Stimulated activated CD4-positive, alpha-beta T cell treated with anti-CD3 and anti-CD28 coated beads, Interleukin-15, amount 100 ng/mL, for 1 hour (primary cell): Measurements from ENCODE around the gene PLXND1.
"Not testable (repeated sequence)": the region's sequence is repeated elsewhere in the genome, so short reads cannot be mapped to it uniquely, and the experiment has no call there.

Experiments
- DNase-seq, 2 donors: peaks; one replicate each; pipeline ENCODE4 v3.0.0-alpha.2; 2020; ENCODE audit warnings: low read depth in 1 of 2, low spot score in 1 of 2

Gene PLXND1

DNA sequence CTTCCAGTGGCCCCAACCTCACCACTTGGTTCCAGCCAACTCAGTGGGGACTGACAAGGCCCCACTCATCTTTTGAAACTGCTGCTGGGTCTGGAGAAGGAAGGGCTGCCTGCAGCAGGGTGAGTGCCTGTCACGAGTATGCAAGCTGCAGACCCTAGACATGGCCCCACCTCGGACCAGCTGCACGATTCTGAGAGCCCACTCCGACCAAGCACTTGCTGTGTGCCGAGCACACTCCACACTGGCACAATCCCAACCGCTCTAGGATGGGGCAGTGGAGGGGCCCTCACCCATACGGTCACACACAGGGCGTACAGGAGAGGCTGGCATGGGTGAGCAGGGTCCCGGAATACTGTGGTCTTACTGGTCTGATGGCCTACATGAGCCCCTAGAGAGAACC, 8.0 kb upstream of the PLXND1 start:
- DNase-seq: no peak

DNA sequence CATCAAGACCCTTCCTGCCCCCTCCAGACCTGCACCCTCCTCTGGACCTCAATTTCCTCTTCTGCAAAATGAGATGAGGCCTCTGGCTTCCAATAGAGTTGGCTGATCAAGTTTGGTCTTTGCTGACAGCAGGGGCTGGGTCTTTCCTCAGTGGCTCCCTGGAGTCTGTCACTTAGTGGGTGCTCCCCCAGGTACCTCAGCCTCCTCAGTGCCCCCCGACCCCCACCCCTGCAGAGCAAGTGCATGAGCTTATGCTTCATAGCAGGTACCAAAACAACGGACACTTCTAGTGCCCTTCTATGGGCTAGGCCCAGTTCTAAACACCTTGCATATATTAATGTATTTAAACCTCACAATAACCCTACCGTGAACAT, 6.9 kb upstream of the PLXND1 start:
- DNase-seq: no peak

DNA sequence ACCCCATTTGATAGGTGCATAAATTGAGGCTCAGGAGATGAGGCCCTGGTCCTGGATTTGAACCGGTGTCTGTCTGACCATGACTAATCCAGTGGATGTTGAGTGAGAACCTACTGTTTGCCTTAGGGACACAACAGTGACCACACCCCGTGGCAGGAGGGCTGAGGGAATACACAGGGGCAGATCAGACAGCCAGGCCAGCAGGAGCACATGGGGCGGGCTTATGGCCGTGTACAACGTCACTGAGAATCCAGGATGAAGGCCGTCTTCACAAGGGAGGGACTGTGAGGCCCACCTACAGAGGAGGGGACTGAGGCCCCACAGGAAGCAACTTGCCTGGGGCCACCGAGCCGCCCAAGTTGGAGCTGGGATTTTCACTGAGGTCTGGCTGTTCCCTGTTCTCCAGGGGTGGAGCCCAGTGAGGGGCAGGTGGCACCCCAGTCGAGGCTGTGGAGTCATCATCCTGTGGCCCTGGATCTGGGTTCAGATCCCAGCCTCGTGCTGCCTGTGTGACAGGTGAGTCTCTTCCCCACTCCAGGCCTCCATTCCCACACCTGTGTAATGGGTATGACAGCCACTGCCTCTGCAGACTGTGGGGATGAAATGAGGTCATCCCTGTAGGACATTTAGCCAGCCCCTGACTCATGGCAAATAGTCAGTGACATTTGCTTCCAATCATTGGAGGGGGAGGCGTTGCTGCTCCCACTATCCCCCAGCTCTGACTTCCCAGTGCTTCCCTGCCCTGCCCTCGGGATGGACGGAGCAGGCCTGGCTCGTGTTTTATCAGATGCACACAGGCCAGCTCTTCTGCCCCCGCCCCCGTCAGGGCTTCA, 6.3 kb upstream of the PLXND1 start:
- no peak for DNase-seq

DNA sequence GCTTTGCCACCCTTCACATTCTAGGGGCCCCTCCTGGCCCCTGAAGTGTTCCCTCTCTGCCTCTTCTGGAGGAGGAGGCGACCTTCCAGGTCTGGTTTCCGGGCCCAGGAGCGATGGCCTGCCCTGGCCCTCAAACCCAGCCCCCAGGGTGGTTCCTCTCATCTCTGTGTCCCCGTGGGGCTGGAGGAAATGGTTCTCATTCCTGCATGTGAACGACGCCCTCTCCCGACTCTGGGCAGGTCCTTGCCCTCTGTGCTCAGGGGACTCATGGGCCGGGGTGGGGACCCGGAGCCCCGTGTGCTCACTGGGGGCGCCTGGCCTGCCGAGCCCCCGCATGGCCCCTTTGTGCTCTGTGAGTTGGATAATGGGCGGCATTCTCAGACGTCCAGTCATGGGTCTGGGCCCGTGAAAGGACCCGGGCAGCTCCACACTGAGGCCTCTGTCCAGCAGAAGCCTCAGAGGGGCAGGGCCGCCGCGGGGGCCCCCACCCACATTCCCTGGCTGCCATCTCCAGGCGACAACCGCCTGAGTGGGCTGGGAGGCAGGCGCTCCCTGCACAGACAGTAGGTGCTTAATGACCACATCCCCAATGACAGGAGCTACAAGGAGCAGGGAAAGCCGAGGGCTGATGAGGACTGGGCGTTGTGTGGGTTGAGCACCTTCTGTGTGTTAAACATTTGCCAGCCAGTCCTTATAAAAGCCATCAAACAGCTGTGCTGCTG, 5.5 kb upstream of the PLXND1 start:
- DNase-seq: no peak

DNA sequence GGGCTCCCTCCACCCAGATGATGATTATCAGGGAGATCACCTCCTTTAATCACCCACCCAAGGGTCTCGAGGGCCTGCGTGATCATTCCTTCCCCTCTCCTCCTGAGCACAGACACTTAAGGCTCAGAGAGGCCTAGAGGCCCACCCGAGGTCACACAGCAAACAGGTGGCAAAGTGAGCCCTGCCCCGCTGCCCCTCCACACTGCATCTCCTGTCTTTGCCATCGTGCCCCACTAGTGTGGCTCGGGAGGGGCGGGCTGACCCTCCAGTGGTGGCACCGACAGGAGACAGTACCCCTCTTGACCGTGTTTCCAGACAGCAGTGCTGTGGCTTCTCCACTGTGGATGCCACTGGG, 4.9 kb upstream of the PLXND1 start:
- no peak for DNase-seq

DNA sequence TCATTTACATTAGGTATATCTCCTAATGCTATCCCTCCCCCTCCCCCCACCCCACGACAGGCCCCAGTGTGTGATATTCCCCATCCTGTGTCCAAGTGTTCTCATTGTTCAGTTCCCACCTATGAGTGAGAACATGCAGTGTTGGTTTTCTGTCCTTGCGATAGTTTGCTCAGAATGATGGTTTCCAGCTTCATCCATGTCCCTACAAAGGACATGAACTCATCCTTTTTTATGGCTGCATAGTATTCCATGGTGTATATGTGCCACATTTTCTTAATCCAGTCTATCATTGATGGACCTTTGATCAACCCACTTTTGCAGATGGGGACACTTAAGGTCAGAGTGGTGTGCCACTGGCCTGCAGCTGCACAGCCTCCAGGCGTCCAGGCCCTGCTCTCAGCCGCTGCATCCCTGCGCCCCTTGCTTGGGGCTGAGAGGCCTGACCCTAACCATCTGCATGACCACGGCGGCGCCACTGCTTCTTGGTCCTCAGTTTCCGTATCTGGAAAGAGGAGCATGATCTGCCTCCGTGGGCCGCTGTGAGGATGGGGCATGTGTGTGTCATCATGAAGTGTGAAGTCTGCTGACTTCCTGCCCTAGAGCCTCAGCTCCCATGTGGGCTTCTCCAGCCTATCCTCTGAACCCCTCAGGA, 4.4 kb upstream of the PLXND1 start:
- DNase-seq: not testable (repeated sequence)

DNA sequence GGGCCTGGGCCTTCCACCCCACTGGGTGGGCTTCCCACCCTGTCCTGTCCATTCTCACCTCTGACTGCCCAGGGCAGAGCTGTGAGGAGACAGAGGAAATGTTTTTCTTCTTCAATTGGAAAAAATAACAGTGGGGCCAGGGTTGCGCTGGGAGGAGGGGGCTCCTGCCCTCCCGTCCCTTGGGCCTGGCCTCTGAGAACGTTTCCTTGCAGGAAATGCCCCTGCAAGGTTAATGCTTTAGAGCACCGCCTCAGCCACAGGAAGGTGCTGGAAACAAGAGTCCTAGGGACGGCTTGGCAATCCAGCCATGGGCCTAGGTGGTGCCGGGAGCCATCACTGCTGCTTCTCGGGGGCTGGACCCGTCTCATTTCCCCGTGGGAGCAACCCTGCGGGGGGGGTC, 3.8 kb upstream of the PLXND1 start:
- DNase-seq: no peak

DNA sequence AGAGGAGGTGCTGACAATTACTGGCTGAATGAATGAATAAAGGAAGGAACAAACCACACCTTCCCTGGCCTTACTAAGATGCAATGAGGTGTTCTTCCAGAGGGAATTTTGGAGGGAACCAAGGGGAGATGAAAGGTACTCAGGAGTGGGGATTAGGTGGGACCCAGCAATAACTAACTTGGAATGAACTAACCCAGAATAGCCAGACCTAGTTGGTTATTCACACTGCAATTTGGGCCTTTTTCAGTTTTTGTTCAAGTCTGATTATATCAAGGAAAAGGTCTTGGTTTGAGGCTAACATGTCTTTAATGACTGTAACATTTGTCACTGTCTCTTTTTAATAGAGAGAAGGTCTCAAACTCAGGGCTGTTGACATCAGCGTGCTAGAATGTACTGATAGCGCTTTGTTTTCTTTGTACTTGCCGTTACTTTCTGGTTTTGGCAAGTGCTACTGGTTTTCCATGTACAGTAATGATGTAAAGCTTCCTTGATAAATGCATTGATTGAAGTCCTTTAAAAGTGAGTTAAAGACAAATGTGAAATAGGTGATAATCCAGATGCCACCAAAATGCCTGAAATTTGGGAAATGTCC, 3.2 kb upstream of the PLXND1 start:
- DNase-seq: no peak

DNA sequence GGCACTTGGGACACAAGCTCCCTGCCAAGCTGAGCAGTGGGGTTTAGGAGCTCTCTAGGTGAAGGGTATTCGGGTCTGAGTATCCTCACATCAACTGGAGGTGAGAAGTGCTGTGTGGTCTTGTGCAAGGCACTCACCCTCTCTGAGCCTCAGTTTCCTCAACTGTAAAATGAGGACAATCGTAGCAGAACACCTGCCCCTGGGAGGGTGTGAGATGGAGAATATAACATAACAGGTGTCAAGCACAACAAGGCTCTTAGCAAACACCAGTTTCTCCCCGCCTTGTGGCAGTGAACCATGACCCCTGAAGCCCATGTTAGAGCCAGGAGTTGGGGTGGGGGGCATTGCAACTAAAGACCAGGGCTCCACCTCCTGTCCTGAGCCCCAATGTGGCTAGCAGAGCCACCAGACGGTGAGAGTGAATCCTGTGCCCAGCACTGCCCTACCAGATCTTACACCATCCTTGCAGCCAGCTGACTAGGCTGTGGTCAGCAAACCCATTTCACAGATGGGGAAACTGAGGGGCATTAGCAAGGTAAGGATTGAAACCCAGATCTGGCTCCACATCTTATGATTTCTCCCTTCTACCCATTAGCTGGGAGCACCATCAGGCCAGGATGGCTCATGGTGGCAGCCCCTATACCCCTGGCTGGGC, 2.6 kb upstream of the PLXND1 start:
- no peak for DNase-seq

DNA sequence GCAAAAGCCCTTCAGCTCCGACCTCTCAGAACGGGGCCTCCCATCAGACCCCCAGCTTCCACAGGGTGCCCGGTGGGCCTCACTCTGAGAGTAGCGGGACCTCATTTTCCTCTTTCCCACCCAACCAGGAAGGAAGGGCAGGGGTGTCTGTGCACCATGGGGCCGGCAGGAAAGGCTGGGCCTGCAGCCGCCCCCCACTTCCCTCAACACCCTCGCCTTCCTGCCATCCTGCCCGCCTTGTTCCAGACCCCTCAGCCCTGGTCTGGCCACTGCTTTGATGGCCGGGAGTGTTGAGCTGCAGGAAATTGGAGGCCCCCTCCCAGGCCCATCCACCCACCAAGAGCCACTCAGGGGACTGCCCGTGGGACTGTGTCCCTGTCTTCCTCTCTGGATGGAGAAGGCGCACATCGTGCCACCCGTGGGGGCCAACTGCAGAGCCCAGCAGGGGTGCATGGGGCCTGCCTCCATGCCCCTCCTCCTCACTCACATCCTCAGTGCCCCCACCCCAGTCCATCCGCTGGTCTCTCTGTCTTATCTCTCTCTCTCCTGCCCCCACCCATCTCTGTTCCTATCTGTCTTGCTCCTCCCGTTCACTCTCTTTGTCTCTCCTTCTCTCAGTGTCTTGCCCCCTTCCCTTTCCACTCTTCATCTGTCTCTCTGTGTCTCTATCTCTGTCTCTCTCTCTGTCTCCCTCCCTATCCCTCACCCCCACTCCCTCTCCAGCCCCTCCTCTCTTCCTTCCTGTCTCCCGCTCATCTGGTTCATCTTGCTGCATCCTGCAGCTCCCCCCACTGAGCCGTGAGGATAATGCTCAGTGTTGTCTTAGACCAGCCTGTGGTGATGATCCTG, 1.8 kb upstream of the PLXND1 start:
- no peak for DNase-seq

DNA sequence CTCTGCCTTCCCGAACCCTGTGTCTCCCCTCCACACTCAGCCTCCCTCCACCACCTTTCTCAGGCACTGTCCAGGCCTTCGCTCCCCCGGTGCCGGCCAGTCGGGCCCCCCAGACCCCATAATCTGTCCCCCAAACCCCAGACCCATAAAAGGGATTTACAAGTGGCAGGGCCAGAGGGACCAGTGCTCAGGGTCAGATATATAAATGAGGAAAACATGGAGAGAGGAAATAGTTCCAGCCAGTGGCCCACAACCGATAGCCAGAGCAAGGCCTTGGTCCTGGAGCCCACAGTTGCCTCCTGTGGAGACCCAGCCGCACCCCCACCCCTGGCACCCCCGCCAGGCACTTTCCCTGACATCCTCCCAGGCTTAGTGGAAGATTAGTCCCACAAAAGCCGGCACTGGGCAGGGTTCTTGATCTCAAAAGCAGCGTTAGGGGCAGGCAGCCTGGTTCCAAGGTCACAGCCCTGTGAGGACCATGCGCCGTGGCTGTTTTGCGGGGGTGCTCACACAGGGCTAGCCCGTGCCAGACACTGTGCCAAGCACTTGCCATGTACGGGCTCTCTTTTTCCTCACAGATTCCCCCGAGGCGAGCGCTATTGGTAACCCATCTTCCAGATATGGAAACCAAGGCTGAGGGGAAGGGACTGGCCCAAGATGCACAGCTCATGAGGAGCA, 1.1 kb upstream of the PLXND1 start:
- no peak for DNase-seq

DNA sequence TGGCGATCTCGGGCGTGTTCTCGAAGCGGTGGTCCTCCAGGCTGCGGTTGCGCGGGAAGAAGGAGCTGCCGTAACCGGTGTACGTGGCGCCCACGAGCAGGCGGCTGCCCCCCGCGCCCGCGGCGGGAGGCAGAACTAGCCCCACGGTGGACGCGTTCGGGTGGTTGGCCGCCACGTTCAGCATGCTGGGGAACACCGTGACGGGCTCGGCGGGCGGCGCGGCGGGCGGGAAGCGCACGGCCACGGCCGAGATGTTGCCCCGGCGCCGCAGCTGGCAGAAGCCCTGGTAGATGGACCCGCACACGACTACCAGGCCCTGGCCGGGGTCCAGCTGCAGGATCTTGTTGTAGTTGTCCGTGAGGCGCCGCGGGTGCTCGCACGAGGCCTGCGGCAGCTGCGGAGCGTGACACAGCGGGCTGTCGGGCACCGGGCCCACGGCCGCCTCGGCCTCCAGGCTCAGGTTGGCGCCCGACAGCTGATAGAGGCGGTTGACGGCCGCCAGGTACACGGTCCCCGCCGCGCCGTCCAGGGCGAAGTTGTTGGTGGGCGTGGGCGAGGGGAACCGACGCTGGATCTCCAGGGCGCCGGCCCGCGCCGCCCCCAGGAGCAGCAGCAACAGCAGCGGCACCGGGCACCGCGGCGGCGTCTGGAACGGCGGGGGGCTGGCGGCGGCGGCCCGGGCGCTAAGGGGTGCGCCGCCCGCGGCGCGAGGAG, 397 bp downstream of the PLXND1 start:
- no peak for DNase-seq

DNA sequence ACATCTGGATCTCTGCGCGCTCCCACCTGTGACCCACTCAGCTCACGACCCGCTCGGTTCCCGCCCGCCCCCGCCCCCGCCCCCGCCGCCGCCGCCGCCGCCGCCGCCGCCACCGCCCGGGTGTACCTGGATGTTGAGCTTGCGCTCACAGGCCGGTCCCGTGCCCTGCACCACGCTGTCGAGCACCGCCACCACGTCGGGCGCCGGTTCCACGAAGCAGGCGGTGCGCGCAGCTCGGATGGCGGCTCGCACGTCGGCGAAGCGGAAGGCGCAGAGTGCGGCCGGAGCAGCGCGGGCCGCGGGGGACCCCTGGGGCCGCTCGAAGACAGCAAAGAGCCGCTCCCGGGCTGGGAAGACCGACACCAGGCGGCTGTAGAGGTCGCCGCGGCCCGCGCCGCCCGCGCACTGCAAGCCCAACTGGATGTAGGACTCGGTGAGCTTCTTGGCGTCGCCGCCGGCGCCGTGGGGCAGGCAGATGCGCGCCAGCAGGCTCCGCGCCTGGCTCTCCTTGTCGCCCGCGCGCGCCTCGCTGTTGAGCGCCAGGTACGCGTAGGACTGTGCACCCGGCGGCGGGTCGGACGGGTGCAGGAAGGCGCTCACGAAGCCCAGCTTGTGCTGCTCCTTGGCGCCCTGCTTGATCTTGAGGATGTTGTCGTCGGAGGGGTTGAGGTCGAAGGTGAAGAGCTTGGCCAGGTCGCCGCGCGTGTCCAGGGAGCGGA, 1.1 kb downstream of the PLXND1 start:
- DNase-seq: no peak

DNA sequence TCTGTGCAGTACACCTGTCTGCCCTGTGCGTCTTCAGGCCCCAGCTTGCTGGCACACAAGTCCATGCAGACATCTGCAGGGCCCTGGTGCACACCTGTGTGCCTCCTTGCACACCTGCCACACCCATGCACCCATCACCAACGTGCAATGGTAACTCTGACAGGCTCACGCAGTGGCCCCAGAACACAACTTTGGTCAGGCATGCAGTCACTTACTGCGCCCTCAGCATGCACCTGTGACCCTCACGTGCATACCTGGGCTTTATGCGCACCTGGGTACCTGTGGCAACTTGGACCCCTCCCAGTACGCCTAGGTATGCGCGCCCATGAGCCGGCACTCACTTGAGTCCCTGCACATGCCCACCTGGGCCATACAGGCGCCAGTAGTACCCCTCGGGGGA, 1.7 kb downstream of the PLXND1 start:
- no peak for DNase-seq

DNA sequence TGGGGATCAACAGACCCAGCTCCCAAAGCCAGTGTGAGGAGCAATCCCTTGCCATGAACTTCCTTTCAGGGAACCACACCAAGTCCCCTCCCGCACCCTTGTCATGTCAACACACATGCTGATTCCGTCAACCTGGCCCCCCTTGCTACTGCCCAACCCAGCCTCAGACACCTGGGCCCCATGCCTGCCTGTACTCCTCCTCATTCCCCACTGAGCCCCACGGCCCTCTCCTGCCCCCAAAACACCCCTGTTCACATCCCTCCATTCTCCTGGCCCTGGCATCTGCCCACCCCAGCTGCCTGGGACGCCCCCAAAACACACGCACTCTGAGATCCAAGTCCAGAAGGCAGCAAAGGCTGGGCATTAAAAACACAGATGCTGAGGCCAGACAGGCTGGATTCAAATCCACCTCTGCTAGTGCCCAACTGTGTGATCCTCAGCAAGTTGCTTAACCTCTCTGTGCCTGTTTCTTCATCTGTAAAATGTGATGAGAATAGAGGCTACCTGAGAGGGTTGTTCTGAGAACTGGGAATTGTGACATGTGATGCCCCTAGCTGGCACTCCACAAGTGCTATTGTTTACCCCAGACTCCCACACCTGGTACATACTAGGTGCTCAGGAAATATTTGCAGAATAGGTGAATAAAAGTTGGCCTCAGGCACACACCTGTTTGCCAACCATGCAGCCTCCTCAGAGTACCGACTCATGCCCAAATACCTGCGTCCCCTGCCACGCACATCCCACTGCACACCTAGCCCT, 2.3 kb downstream of the PLXND1 start:
- DNase-seq: no peak

DNA sequence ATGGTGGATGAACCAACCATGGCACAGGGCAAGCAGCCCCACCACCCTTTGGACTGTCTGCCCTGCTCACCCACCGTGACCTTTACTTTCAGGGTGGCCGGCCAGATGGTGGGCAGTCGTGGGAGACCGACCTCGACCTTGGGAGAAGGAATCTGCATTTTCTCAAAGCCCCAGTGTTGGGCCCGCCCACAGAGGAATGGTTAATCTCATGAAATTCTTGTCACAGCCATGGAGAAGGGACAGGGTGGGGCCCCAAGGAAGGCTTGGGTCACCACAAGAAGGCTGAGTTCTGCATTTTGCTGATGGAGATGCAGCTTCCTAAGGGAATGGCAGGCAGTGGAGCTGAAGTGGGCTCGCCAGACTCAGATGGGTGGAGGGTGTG, 2.9 kb downstream of the PLXND1 start:
- no peak for DNase-seq

DNA sequence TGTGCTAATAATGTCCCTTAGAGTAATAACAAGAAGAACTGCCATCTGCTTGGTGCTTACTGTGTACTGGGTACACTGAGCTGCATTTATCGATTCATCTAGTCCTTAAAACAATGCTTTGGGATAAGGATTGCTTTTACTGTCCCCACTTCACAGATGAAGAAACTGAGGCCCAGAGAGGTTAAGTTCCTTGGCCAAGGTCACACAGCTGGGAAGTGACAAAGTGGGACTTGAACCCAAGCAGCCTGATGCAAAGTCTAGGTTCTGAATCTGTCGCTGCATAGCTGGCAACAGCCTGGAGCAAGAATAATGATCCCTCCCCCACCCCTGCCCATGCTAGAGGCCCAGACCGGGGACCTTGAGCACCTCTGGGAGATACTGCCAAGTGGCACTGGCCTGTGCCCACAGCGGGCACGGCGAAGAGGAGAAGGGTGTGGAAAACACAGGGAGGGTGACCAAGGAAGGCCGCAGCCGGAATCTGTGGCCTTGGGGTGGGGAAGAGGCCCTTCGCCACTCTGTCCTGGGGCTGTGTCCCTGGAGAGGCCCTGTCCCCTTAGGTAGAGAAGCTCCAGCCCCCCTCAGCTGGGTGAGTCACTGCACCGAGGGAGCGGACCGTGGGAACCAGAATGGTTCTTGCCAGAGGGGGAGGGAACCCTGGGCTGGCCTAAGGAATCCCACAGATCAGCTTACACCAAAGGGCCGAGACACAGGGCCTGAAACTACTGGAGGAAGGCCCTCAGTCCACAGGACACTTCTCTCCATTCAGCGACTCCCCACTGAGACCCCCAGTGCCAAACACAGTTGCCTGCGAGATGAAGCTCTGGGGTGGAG, 3.5 kb downstream of the PLXND1 start:
- DNase-seq: no peak
